ENCODE data around the gene SEC14L1.

DNA sequence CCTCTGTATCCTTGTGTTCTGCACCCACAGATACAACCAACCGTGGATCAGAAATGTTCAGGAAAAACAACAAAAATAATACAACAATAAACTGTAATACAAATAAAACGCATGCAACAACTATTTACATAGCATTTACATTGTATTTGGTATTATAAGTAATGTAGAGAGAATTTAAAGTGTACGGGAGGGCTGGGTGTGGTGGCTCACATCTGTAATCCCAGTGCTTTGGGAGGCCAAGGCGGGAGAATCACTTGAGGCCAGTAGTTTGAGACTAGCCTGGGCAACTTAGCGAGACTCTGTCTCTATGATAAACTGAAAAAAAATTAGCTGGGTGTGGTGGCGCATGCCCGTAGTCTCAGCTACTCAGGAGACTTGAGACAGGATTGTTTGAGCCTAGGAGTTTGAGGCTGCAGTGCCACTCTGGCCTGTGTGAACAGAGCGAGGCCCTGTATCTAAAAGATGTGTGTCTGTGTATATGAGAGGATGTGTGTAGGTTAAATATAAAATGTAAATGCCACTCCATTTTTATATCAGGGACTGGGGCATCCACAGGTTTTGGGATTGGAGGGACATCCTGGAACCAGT is 13.3 kb downstream of the SEC14L1 start:
- TF ChIP-seq EZH2phosphoT487 (IDR thresholded peaks at IDR 0.05; ENCODE audit: low read depth, severe bottlenecking, unreplicated experiment), result no peak
- TF ChIP-seq EZH2 (IDR thresholded peaks at IDR 0.05; ENCODE audit: borderline replicate concordance), result no peak
- TF ChIP-seq CTCF (IDR thresholded peaks at IDR 0.05; ENCODE audit: poor library complexity), result no peak

Measured in hepatocyte (in vitro differentiated cells).